H9 (cell line): ENCODE data around the gene PTPA. TPM values are rescaled to one million over a fixed set of nuclear protein-coding genes. Genes with fewer than 3 reads are reported as not detected.

Source experiments
- DNase-seq: peaks from one replicate; pipeline ENCODE4 v3.0.0-alpha.2; 2017
- H2AFZ ChIP-seq: one replicate; pipeline ENCODE4 v1.6.1; 2013; ENCODE audit warnings: mild to moderate bottlenecking, low read length, control low read depth, moderate library complexity
- H2AK5ac ChIP-seq: 2 replicates; pipeline ENCODE4 v1.6.1; 2013; ENCODE audit warnings: low read length, control low read depth, mixed read lengths; ENCODE audit not compliant: insufficient read length
- H2BK120ac ChIP-seq: one replicate; pipeline ENCODE4 v1.6.1; 2013; ENCODE audit warnings: low read depth, mild to moderate bottlenecking, low read length, control low read depth, inconsistent platforms; ENCODE audit not compliant: poor library complexity, severe bottlenecking
- H2BK12ac ChIP-seq: 2 replicates; pipeline ENCODE4 v1.6.1; 2013; ENCODE audit warnings: low read length, control low read depth, mixed read lengths, low read depth; ENCODE audit not compliant: insufficient read length
- H2BK15ac ChIP-seq: 2 replicates; pipeline ENCODE4 v1.6.1; 2013; ENCODE audit warnings: low read depth, low read length, control low read depth
- H2BK20ac ChIP-seq: one replicate; pipeline ENCODE4 v1.6.1; 2013; ENCODE audit warnings: low read depth, mild to moderate bottlenecking, low read length, control low read depth, inconsistent platforms; ENCODE audit not compliant: poor library complexity, severe bottlenecking
- H2BK5ac ChIP-seq: 2 replicates; pipeline ENCODE4 v1.6.1; 2013; ENCODE audit warnings: low read length, control low read depth, mixed read lengths; ENCODE audit not compliant: insufficient read length
- H3K14ac ChIP-seq: 2 replicates; pipeline ENCODE4 v1.6.1; 2013; ENCODE audit warnings: low read length, control low read depth; ENCODE audit not compliant: insufficient read depth
- H3K18ac ChIP-seq: 2 replicates; pipeline ENCODE4 v1.6.1; 2013; ENCODE audit warnings: low read depth, mild to moderate bottlenecking, mixed read lengths, low read length, control low read depth; ENCODE audit not compliant: insufficient read length
- H3K23ac ChIP-seq: 2 replicates; pipeline ENCODE4 v1.6.1; 2013; ENCODE audit warnings: low read length, control low read depth, mixed read lengths, low read depth; ENCODE audit not compliant: insufficient read length
- H3K23me2 ChIP-seq: 2 replicates; pipeline ENCODE4 v1.6.1; 2013; ENCODE audit warnings: low read depth, mild to moderate bottlenecking, mixed read lengths, low read length, control low read depth; ENCODE audit not compliant: insufficient read length, poor library complexity, severe bottlenecking
- H3K27ac ChIP-seq: 2 replicates; pipeline ENCODE4 v1.5.1; 2013; ENCODE audit warnings: low read length, control low read depth, mixed read lengths, low read depth; ENCODE audit not compliant: insufficient read length
- H3K27me3 ChIP-seq: 2 replicates; pipeline ENCODE4 v1.6.1; 2013; ENCODE audit warnings: low read length, control low read depth, inconsistent platforms; ENCODE audit not compliant: insufficient read depth
- H3K4ac ChIP-seq: 2 replicates; pipeline ENCODE4 v1.6.1; 2013; ENCODE audit warnings: low read depth, mild to moderate bottlenecking, control low read depth, inconsistent platforms, low read length, moderate library complexity
- H3K4me1 ChIP-seq: 2 replicates; pipeline ENCODE4 v1.6.1; 2013; ENCODE audit warnings: low read length, control low read depth, inconsistent platforms; ENCODE audit not compliant: insufficient read depth
- H3K4me2 ChIP-seq: 2 replicates; pipeline ENCODE4 v1.6.1; 2013; ENCODE audit warnings: low read length, control low read depth, mixed read lengths; ENCODE audit not compliant: insufficient read length, insufficient read depth
- H3K56ac ChIP-seq: 2 replicates; pipeline ENCODE4 v1.6.1; 2013; ENCODE audit warnings: low read depth, mild to moderate bottlenecking, mixed read lengths, low read length, control low read depth; ENCODE audit not compliant: insufficient read length
- H3K79me1 ChIP-seq: 2 replicates; pipeline ENCODE4 v1.6.1; 2013; ENCODE audit warnings: low read depth, mild to moderate bottlenecking, moderate library complexity, low read length, control low read depth, inconsistent platforms; ENCODE audit not compliant: insufficient read depth, poor library complexity, severe bottlenecking
- H3K79me2 ChIP-seq: 2 replicates; pipeline ENCODE4 v1.6.1; 2013; ENCODE audit warnings: low read length, control low read depth, inconsistent platforms; ENCODE audit not compliant: insufficient read depth
- H3K9ac ChIP-seq: 2 replicates; pipeline ENCODE4 v1.6.1; 2013; ENCODE audit warnings: low read length, control low read depth, mixed read lengths; ENCODE audit not compliant: insufficient read length; ENCODE audit errors: extremely low read depth
- H3K9me3 ChIP-seq: one replicate; pipeline ENCODE4 v1.6.1; 2013; ENCODE audit warnings: low read depth, low read length, inconsistent platforms; ENCODE audit not compliant: control insufficient read depth
- H3T11ph ChIP-seq: one replicate; pipeline ENCODE4 v1.6.1; 2013; ENCODE audit warnings: mild to moderate bottlenecking, low read length, control low read depth, inconsistent platforms
- H4K20me1 ChIP-seq: one replicate; pipeline ENCODE4 v1.6.1; 2013; ENCODE audit not compliant: control insufficient read depth, insufficient read length, insufficient read depth
- H4K5ac ChIP-seq: 2 replicates; pipeline ENCODE4 v1.6.1; 2013; ENCODE audit warnings: low read depth, mild to moderate bottlenecking, mixed read lengths, low read length, control low read depth; ENCODE audit not compliant: insufficient read length
- H4K8ac ChIP-seq: replicated peaks from 2 replicates; pipeline ENCODE4 v1.6.1; 2013; ENCODE audit warnings: low read length, control low read depth, mixed read lengths, low read depth; ENCODE audit not compliant: insufficient read length
- H4K91ac ChIP-seq: 2 replicates; pipeline ENCODE4 v1.6.1; 2013; ENCODE audit warnings: low read depth, mild to moderate bottlenecking, moderate library complexity, mixed read lengths, low read length, control low read depth; ENCODE audit not compliant: insufficient read length
- H3K27ac Mint-ChIP-seq, 3 experiments: 2 replicates in 2 of 3; 3 replicates in 1 of 3; pipeline ENCODE4 v1.8.0; 2020 to 2021; ENCODE audit warnings: mixed read lengths in 3 of 3, mild to moderate bottlenecking in 1 of 3, moderate library complexity in 1 of 3
- H3K27me3 Mint-ChIP-seq: 2 replicates; pipeline ENCODE4 v1.8.0; 2021; ENCODE audit warnings: low read depth, mild to moderate bottlenecking, moderate library complexity, mixed read lengths
- H3K36me3 Mint-ChIP-seq, 3 experiments: 2 replicates in 2 of 3; 3 replicates in 1 of 3; pipeline ENCODE4 v1.8.0; 2020 to 2021; ENCODE audit warnings: low read depth in 3 of 3, mixed read lengths in 3 of 3; ENCODE audit not compliant: insufficient read depth in 1 of 3
- H3K4me1 Mint-ChIP-seq, 2 experiments: 2 replicates each; pipeline ENCODE4 v1.8.0; 2020; ENCODE audit warnings: mixed read lengths in 2 of 2
- H3K4me3 Mint-ChIP-seq, 2 experiments: 2 replicates in 1 of 2; 3 replicates in 1 of 2; pipeline ENCODE4 v1.8.0; 2020 to 2021; ENCODE audit warnings: mild to moderate bottlenecking in 2 of 2, mixed read lengths in 2 of 2, moderate library complexity in 1 of 2
- H3K9me3 Mint-ChIP-seq, 2 experiments: 2 replicates in 1 of 2; 3 replicates in 1 of 2; pipeline ENCODE4 v1.8.0; 2020; ENCODE audit warnings: mild to moderate bottlenecking in 2 of 2, mixed read lengths in 2 of 2, moderate library complexity in 1 of 2
- WGBS: extraction: QIAGEN DNeasy Blood & Tissue Kit; methylation state at CpG from one replicate; pipeline ENCODE4 v1.1.7; 2013; ENCODE audit warnings: missing lambda C conversion rate, low lambda C conversion rate, mixed read lengths; ENCODE audit not compliant: insufficient read length; ENCODE audit errors: extremely low coverage; 5-methylcytosine and 5-hydroxymethylcytosine counted together
- total RNA-seq: library from RNA; stranded (reverse); gene quantifications from 2 replicates; pipeline ENCODE4 v1.2.1, GENCODE V29; 2021
- TF ChIP-seq, protein P1 (sequence below): fragments of 200-600 bp; sonication (generic); conservative IDR thresholded peaks from 3 replicates; pipeline ENCODE4 v1.8.0; 2021; ENCODE audit warnings: antibody characterized with exemption, mild to moderate bottlenecking

Gene PTPA
- total RNA-seq, 1 experiment from 2014 or later, result 145 TPM

DNA sequence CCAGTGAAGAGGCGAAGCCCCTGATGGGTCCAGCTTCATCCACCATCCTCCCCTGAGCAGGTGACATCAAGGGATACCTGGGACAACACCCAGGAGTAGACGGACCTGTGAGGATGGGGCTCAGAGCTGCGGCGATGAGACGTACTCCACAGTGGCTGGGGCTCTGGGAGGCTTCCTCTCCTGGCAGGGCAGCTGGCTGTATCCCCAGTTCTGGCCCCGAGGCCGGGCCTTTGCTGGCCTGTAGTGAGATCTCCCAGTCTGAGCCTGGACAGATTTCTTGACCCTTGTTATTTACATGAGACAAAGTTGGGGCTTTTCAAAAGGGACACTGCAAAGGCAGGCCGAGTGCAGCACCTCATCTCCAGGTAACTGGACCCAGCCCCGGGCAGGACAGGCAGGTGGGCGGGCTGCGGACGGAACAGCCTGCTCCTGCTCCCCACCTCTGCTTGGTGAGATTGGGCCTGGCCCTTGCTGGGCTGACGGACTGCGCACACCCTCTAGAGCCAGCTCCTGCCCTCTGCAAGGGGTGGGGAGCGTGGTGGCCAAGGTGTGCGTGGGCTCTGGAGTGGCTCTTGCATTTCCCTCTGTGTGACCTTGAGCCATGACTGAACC, 43.8 kb downstream of the PTPA start:
- TF ChIP-seq, protein P1, sequence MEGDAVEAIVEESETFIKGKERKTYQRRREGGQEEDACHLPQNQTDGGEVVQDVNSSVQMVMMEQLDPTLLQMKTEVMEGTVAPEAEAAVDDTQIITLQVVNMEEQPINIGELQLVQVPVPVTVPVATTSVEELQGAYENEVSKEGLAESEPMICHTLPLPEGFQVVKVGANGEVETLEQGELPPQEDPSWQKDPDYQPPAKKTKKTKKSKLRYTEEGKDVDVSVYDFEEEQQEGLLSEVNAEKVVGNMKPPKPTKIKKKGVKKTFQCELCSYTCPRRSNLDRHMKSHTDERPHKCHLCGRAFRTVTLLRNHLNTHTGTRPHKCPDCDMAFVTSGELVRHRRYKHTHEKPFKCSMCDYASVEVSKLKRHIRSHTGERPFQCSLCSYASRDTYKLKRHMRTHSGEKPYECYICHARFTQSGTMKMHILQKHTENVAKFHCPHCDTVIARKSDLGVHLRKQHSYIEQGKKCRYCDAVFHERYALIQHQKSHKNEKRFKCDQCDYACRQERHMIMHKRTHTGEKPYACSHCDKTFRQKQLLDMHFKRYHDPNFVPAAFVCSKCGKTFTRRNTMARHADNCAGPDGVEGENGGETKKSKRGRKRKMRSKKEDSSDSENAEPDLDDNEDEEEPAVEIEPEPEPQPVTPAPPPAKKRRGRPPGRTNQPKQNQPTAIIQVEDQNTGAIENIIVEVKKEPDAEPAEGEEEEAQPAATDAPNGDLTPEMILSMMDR, result no peak
- H2BK12ac ChIP-seq, result no peak overlapping the region
- H3K4ac ChIP-seq, result no peak overlapping the region

More for the DNA sequence above, 43.8 kb downstream of the PTPA start:
- Histone ChIP-seq H3K27me3 (no peaks in the 10 kb centered on the region), H3K4me1 (no peaks in the 10 kb centered on the region), H2AK5ac (no peak overlapping the region), H4K91ac (no peak overlapping the region), H3K4me2 (no peak overlapping the region), H4K8ac (no peak overlapping the region), H2BK15ac (no peak overlapping the region), H3K23ac (no peak overlapping the region), H3K79me2 (no peaks in the 10 kb centered on the region), H4K5ac (no peak overlapping the region), H2BK20ac (no peak overlapping the region), H3K9me3 (no peaks in the 10 kb centered on the region), H3K23me2 (no peaks in the 10 kb centered on the region), H3K9ac (no peak overlapping the region), H2AFZ (no peak overlapping the region), H3K18ac (no peak overlapping the region), H3K79me1 (no peaks in the 10 kb centered on the region), H2BK120ac (no peak overlapping the region), H3T11ph (no peak overlapping the region), H2BK5ac (no peak overlapping the region), H3K14ac (no peak overlapping the region), H3K27ac (no peak overlapping the region), H3K56ac (no peak overlapping the region), H4K20me1 (no peaks in the 10 kb centered on the region)
- H3K27ac Mint-ChIP-seq, result no peak overlapping the region
- no peak overlapping the region for H3K4me3 Mint-ChIP-seq
- DNase-seq, result no peak
- WGBS, result no CpG with 5 or more reads among the region's 16 CpGs
- H3K4me1 Mint-ChIP-seq, result no peaks in the 10 kb centered on the region
- H3K9me3 Mint-ChIP-seq, result no peaks in the 10 kb centered on the region
- H3K27me3 Mint-ChIP-seq, result no peaks in the 10 kb centered on the region
- H3K36me3 Mint-ChIP-seq, result peaks cover 7 to 14% (median 9%) of the 10 kb centered on the region in 3 experiments; a peak in 4 of 7 replicates
